ENCODE data around the gene TENT5C.

Gene TENT5C

GRCh38 chr1:117638759-117639158, 32.9 kb downstream of the TENT5C start:
- DNase-seq = no peak

GRCh38 chr1:117639741-117640140, 33.9 kb downstream of the TENT5C start:
- no peak for DNase-seq

GRCh38 chr1:117641536-117641935, 35.7 kb downstream of the TENT5C start:
- no peak for DNase-seq

GRCh38 chr1:117642963-117643362, 37.1 kb downstream of the TENT5C start:
- DNase-seq = no peak

GRCh38 chr1:117643601-117644000, 37.8 kb downstream of the TENT5C start:
- DNase-seq = no peak

- no peak for DNase-seq
These were observed 39.0 kb downstream of the TENT5C start for GRCh38 chr1:117644696-117645311.

GRCh38 chr1:117645343-117645742, 39.5 kb downstream of the TENT5C start:
- no peak for DNase-seq

- DNase-seq = no peak
These were observed 40.4 kb downstream of the TENT5C start for GRCh38 chr1:117646007-117646811.

- no peak for DNase-seq
These were observed 41.1 kb downstream of the TENT5C start for GRCh38 chr1:117646956-117647355.

GRCh38 chr1:117648015-117648414, 42.2 kb downstream of the TENT5C start:
- no peak for DNase-seq

GRCh38 chr1:117650840-117651568, 45.2 kb downstream of the TENT5C start:
- no peak for DNase-seq

- DNase-seq = no peak
These were observed 45.8 kb downstream of the TENT5C start for GRCh38 chr1:117651616-117652015.

- DNase-seq = no peak
These were observed 46.6 kb downstream of the TENT5C start for GRCh38 chr1:117652421-117652820.

- DNase-seq = no peak
These were observed 47.3 kb downstream of the TENT5C start for GRCh38 chr1:117653195-117653594.

GRCh38 chr1:117653732-117654492, 48.1 kb downstream of the TENT5C start:
- DNase-seq = peak; percentile 37 to 52

GRCh38 chr1:117654493-117655219, 48.8 kb downstream of the TENT5C start:
- no peak for DNase-seq

GRCh38 chr1:117655220-117655577, 49.4 kb downstream of the TENT5C start:
- DNase-seq = no peak

GRCh38 chr1:117656202-117656641, 50.4 kb downstream of the TENT5C start:
- DNase-seq = peak; percentile 75 to 76

GRCh38 chr1:117657031-117657430, 51.2 kb downstream of the TENT5C start:
- no peak for DNase-seq

- DNase-seq = no peak
These were observed 52.3 kb downstream of the TENT5C start for GRCh38 chr1:117657949-117658660.

GRCh38 chr1:117658676-117659075, 52.8 kb downstream of the TENT5C start:
- peak; percentile 42 to 48 for DNase-seq
